BJ (cell line): ENCODE measurements around the gene COL5A1. TPM values are rescaled to one million over a fixed set of nuclear protein-coding genes. Genes with fewer than 3 reads are reported as not detected.

Experiments used
- CTCF ChIA-PET: fragments of 350-600 bp; formaldehyde crosslinking; extraction: SDS; loops from one replicate; lab custom pipeline; 2021; ENCODE audit warnings: antibody characterized with exemption, inconsistent platforms; lab: Yijun Ruan, JAX
- POLR2A ChIA-PET: fragments of 300-600 bp; sonication (Branson Sonifier 250); formaldehyde crosslinking; extraction: SDS; loops from one replicate; lab custom pipeline; 2021; ENCODE audit warnings: antibody characterized with exemption; lab: Charles Lee
- DNase-seq: peaks from one replicate; pipeline ENCODE4 v3.0.0-alpha.2; 2011; ENCODE audit warnings: low read depth
- H3K27me3 ChIP-seq: 2 replicates; pipeline ENCODE4 v1.6.0; 2011; ENCODE audit warnings: low read length; ENCODE audit not compliant: control insufficient read depth, insufficient read depth
- H3K36me3 ChIP-seq: 2 replicates; pipeline ENCODE4 v1.5.1; 2011; ENCODE audit warnings: low read length; ENCODE audit not compliant: control insufficient read depth, insufficient read depth
- H3K4me3 ChIP-seq: 2 replicates; pipeline ENCODE4 v1.5.1; 2011; ENCODE audit warnings: low read depth, mild to moderate bottlenecking, control low read depth, low read length
- polyA plus RNA-seq: library from polyadenylated mRNA; depleted of rRNA; stranded (reverse); fragments of >200 nt; gene quantifications from 2 replicates; pipeline ENCODE4 v1.2.3, GENCODE V29; 2011
- TF ChIP-seq, protein P1 (sequence below): IDR thresholded peaks from 2 replicates; pipeline ENCODE4 v1.5.1; 2011; ENCODE audit warnings: low read depth, mild to moderate bottlenecking, control low read depth, inconsistent platforms, low read length, moderate library complexity; ENCODE audit not compliant: insufficient read depth

The COL5A1 gene
- polyA plus RNA-seq, 1 experiment, result 251 TPM

DNA sequence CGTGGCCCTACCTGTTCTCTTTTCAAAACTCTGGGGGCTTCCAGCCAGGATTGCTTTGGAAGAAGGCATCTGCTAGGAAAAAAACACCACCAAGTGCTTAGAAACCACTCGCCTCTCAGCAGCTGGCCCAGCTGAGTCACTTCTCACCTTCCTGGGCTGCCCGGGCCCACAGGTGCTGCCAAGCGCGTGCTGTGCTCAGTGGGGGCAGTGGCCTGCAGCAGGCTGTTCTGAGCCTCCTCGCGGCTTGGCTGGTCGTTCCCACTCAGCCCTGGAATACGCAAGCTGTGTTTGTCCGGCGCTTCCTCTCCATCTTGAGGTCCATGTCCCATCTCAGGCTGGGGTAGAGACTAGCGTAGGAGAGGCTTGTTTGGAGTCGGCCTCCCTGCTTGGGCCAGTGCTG lies 136.6 kb downstream of the COL5A1 start:
- Histone ChIP-seq H3K36me3 (peaks cover 78% of the 10 kb centered on the region), H3K4me3 (no peak overlapping the region), H3K27me3 (no peaks in the 10 kb centered on the region)
- TF ChIP-seq, protein P1, sequence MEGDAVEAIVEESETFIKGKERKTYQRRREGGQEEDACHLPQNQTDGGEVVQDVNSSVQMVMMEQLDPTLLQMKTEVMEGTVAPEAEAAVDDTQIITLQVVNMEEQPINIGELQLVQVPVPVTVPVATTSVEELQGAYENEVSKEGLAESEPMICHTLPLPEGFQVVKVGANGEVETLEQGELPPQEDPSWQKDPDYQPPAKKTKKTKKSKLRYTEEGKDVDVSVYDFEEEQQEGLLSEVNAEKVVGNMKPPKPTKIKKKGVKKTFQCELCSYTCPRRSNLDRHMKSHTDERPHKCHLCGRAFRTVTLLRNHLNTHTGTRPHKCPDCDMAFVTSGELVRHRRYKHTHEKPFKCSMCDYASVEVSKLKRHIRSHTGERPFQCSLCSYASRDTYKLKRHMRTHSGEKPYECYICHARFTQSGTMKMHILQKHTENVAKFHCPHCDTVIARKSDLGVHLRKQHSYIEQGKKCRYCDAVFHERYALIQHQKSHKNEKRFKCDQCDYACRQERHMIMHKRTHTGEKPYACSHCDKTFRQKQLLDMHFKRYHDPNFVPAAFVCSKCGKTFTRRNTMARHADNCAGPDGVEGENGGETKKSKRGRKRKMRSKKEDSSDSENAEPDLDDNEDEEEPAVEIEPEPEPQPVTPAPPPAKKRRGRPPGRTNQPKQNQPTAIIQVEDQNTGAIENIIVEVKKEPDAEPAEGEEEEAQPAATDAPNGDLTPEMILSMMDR, result no peak
- ChIA-PET CTCF (interaction anchor here (0.6 to 1.4 kb wide), 6 partner anchors 11 to 607 kb away, joined by 3 to 6 read pairs (median 3); no protein-coding TSS in a partner anchor), POLR2A (no interaction called here)
- DNase-seq, result no peak

GRCh38 chr9:134778841-134779411 lies 137.3 kb downstream of the COL5A1 start:
- POLR2A ChIA-PET, result no interaction called here
- DNase-seq, result no peak
- peaks cover 76% of the 10 kb centered on the region for H3K36me3 ChIP-seq
- H3K27me3 ChIP-seq, result no peaks in the 10 kb centered on the region
- CTCF ChIA-PET, result interaction anchor here (0.6 to 2.0 kb wide), 6 partner anchors 10 to 329 kb away, joined by 3 to 6 read pairs (median 4); no protein-coding TSS in a partner anchor
- no peak overlapping the region for H3K4me3 ChIP-seq
- TF ChIP-seq, protein P1, result peak; percentile 77

DNA sequence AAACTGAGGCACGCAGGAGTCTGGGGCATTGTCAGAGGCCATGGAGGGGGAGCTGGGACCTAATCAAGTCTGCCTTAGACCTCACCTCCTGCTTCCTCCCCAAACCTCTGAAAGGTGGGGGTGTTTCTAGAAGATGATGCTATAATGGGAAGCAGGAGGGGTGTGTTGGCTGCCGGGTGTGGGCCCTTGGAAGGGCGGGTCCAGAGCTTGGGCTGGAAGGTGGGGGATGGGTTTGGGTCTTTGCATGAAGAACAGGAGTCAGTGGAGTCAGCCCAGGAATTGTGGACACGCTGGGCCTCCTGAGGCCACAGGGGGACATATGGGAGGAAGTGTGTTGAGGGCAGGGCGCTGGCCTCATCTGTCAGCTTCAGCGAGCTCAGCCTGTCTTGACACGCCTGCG lies 138.0 kb downstream of the COL5A1 start:
- ChIA-PET CTCF (interaction anchor here (1.0 to 2.0 kb wide), 3 partner anchors 10 to 330 kb away, joined by 3 to 4 read pairs (median 4); no protein-coding TSS in a partner anchor), POLR2A (no interaction called here)
- no peaks in the 10 kb centered on the region for H3K27me3 ChIP-seq
- peaks cover 74% of the 10 kb centered on the region for H3K36me3 ChIP-seq
- H3K4me3 ChIP-seq, result no peak overlapping the region
- DNase-seq, result no peak
- TF ChIP-seq, protein P1, result no peak

- TF ChIP-seq, protein P1, result peak; percentile 42
- CTCF ChIA-PET, result interaction anchor here (0.8 to 1.6 kb wide), 3 partner anchors 10 to 14 kb away, joined by 3 to 6 read pairs (median 3); no protein-coding TSS in a partner anchor
- Histone ChIP-seq H3K4me3 (no peak overlapping the region), H3K36me3 (peaks cover 76% of the 10 kb centered on the region), H3K27me3 (no peaks in the 10 kb centered on the region)
- DNase-seq, result no peak
- POLR2A ChIA-PET, result no interaction called here
These were observed 140.1 kb downstream of the COL5A1 start for GRCh38 chr9:134781591-134782302.
